Breast epithelium (tissue), 4 donors: Measurements from ENCODE around the gene ABHD16A. TPM values are rescaled to one million over a fixed set of nuclear protein-coding genes. Genes with fewer than 3 reads are reported as not detected.

Experiments
- DNase-seq, 2 donors: peaks; one replicate each; pipeline ENCODE4 v3.0.0-alpha.2; 2019; ENCODE audit warnings: low spot score in 2 of 2
- H3K27ac ChIP-seq, 2 donors: fragments of 200-600 bp; sonication (generic) in 1 of 2; one replicate each; pipeline ENCODE4 v1.5.1; 2016 to 2019; ENCODE audit warnings: mild to moderate bottlenecking in 1 of 2
- H3K27me3 ChIP-seq, 2 donors: fragments of 200-600 bp; sonication (generic) in 1 of 2; one replicate each; pipeline versions ENCODE4 v1.5.1 to v1.6.0; 2017 to 2019; ENCODE audit warnings: control low read depth in 1 of 2, mild to moderate bottlenecking in 1 of 2
- H3K36me3 ChIP-seq: fragments of 200-600 bp; one replicate; pipeline ENCODE4 v1.5.1; 2019
- H3K4me1 ChIP-seq, 2 donors: fragments of 200-600 bp; sonication (generic); one replicate each; pipeline ENCODE4 v1.5.1; 2016 to 2019; ENCODE audit warnings: control low read depth in 1 of 2
- H3K4me3 ChIP-seq, 3 donors: fragments of 200-600 bp; sonication (generic); 1 replicate in 2 of 3; 2 replicates in 1 of 3; pipeline ENCODE4 v1.5.1; 2016 to 2019; ENCODE audit warnings: mild to moderate bottlenecking in 3 of 3, moderate library complexity in 2 of 3
- H3K9me3 ChIP-seq, 2 donors: fragments of 200-600 bp; sonication (generic) in 1 of 2; one replicate each; pipeline ENCODE4 v1.5.1; 2016 to 2019; ENCODE audit warnings: control low read depth in 1 of 2
- CTCF ChIP-seq, 3 donors: fragments of 450-650 bp; IDR thresholded peaks; one replicate each; pipeline ENCODE4 v1.5.1; 2016 to 2017; ENCODE audit warnings: antibody characterized with exemption in 3 of 3, mild to moderate bottlenecking in 3 of 3, moderate library complexity in 3 of 3
- POLR2A ChIP-seq: fragments of 450-650 bp; IDR thresholded peaks from one replicate; pipeline ENCODE4 v1.6.1; 2016; ENCODE audit warnings: antibody characterized with exemption, mild to moderate bottlenecking, moderate library complexity
- POLR2AphosphoS5 ChIP-seq, 3 donors: sonication (generic); formaldehyde crosslinking; IDR thresholded peaks; one replicate each; pipeline ENCODE4 v1.6.1; 2017; ENCODE audit warnings: antibody characterized with exemption in 3 of 3
- intact Hi-C: fragments of 100-400 bp; cut with DNase I; formaldehyde crosslinking; loops from one replicate; pipeline ENCODE4 v1.15.1; 2023; ENCODE audit warnings: low total_unique reads
- total RNA-seq, 3 donors: library from RNA; depleted of rRNA; stranded (reverse); fragments of >200 nt; gene quantifications; one replicate each; pipeline ENCODE4 v1.1.0, GENCODE V29; 2016

ABHD16A gene
- total RNA-seq, 3 donors from 2014 or later, result 42.6 to 62.6 (median 50.5) TPM

GRCh38 chr6:31744422-31744821, 41.3 kb upstream of the ABHD16A start:
- Histone ChIP-seq H3K4me1 (peaks cover under 1 to 1% of the 10 kb centered on the region in 2 donors), H3K27me3 (no peaks in the 10 kb centered on the region), H3K4me3 (no peak overlapping the region), H3K27ac (no peak overlapping the region), H3K9me3 (no peaks in the 10 kb centered on the region), H3K36me3 (no peaks in the 10 kb centered on the region)
- intact Hi-C loops, result no loop called here
- DNase-seq, result no peak
- TF ChIP-seq POLR2A (no peak), CTCF (IDR thresholded peaks at IDR 0.05) (no peak), POLR2AphosphoS5 (IDR thresholded peaks at IDR 0.05) (no peak)

DNA sequence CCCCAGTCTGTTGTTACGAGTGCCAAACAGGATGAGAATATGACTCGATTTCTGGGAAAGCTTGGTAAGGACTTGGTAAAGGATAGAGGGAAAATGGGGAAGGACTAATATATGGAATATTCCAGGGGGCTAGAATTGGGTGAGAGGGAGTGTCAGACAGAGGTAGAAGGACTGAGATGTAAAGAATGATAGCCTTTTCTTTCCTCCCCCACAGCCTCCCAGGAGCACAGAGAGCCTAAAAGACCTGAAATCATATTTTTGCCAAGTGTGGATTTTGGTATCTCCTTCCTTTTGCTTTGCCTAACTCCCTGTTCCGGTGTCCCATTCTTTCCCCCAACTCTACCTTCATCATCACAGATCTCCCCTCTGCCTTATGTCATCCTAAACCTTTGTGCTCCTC, 39.8 kb upstream of the ABHD16A start:
- peaks cover 5 to 16% of the 10 kb centered on the region in 2 donors for H3K4me1 ChIP-seq
- H3K27me3 ChIP-seq, result no peaks in the 10 kb centered on the region
- no peak overlapping the region for H3K4me3 ChIP-seq
- no peaks in the 10 kb centered on the region for H3K9me3 ChIP-seq
- H3K36me3 ChIP-seq, result no peaks in the 10 kb centered on the region
- H3K27ac ChIP-seq, result no peak overlapping the region
- DNase-seq, result no peak
- intact Hi-C loops, result no loop called here
- no peak for TF ChIP-seq CTCF (IDR thresholded peaks at IDR 0.05)

- intact Hi-C loops, result no loop called here
- no peak overlapping the region for H3K4me3 ChIP-seq
- no peaks in the 10 kb centered on the region for H3K27me3 ChIP-seq
- no peak overlapping the region for H3K27ac ChIP-seq
- no peak for DNase-seq
- H3K4me1 ChIP-seq, result peaks cover 7 to 26% of the 10 kb centered on the region in 2 donors
- H3K9me3 ChIP-seq, result no peaks in the 10 kb centered on the region
- TF ChIP-seq POLR2A (no peak), CTCF (IDR thresholded peaks at IDR 0.05) (no peak), POLR2AphosphoS5 (IDR thresholded peaks at IDR 0.05) (no peak)
- H3K36me3 ChIP-seq, result no peaks in the 10 kb centered on the region
These were observed 38.7 kb upstream of the ABHD16A start for GRCh38 chr6:31741815-31742214.

- H3K4me1 ChIP-seq, result peaks cover 8 to 26% of the 10 kb centered on the region in 2 donors
- no peaks in the 10 kb centered on the region for H3K9me3 ChIP-seq
- no peaks in the 10 kb centered on the region for H3K27me3 ChIP-seq
- peak overlapping the region; percentile 85 to 96 for H3K27ac ChIP-seq
- peak overlapping the region; percentile 69 to 84 (median 80) for H3K4me3 ChIP-seq
- no peak for TF ChIP-seq POLR2AphosphoS5 (IDR thresholded peaks at IDR 0.05)
- TF ChIP-seq POLR2A, result no peak
- TF ChIP-seq CTCF (IDR thresholded peaks at IDR 0.05), result no peak
- intact Hi-C loops, result no loop called here
- H3K36me3 ChIP-seq, result no peaks in the 10 kb centered on the region
- no peak for DNase-seq
These were observed 37.5 kb upstream of the ABHD16A start for GRCh38 chr6:31740397-31741223.

DNA sequence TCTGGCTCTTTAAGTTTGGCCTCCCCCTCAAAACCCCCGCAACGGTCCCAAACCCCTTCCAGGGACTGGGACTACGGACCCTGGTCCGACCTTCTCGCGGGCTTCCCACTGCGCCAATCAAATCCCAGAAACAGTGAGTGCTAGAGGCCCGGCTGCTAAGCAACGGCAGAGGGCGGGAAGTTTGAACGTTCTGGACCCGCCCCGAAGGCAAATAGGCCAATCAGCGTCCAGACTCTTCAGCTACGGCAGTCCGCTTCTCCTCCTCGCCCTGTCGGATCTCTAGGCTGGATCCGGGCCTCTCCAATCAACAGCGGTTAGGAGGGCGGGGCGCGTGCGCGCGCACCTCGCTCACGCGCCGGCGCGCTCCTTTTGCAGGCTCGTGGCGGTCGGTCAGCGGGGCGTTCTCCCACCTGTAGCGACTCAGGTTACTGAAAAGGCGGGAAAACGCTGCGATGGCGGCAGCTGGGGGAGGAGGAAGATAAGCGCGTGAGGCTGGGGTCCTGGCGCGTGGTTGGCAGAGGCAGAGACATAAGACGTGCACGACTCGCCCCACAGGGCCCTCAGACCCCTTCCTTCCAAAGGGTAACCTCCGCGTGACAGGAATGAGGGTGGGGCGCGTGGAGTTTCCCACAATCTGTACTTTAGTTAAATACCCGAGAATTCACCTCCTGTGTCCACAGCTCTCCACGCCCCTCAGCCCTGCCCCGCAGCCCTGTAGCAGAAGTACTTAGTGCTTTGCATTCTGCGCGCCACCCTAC, 36.7 kb upstream of the ABHD16A start, which contains the start of gene MSH5:
MSH5 (plus strand) TSS at position 367 of the 758 bp plus-strand sequence. CDS start 462 bp downstream, outside the sequence.
- Histone ChIP-seq H3K4me3 (peak within 1 kb of the TSS; percentile 69 to 84 (median 80)), H3K9me3 (no peaks in the 10 kb centered on the region), H3K27ac (peak within 1 kb of the TSS; percentile 95 to 96), H3K4me1 (peaks cover 8 to 27% of the 10 kb centered on the region in 2 donors), H3K27me3 (no peaks in the 10 kb centered on the region), H3K36me3 (no peaks in the 10 kb centered on the region)
- intact Hi-C loops, result no loop called here
- TF ChIP-seq CTCF (IDR thresholded peaks at IDR 0.05), result no peak
- peak; percentile 78 for TF ChIP-seq POLR2A
- TF ChIP-seq POLR2AphosphoS5 (IDR thresholded peaks at IDR 0.05), result peak; percentile 31 to 65 (median 55)
- DNase-seq, result peak; percentile 99
